HEK293 (cell line): ENCODE results near the gene LMO2.
"Not testable (repeated sequence)": the region's sequence is repeated elsewhere in the genome, so short reads cannot be mapped to it uniquely, and the experiment has no call there.

Experiments used
- CTCF ChIA-PET: fragments of 350-600 bp; formaldehyde crosslinking; extraction: SDS; loops from one replicate; lab custom pipeline; 2021; ENCODE audit warnings: antibody characterized with exemption; lab: Yijun Ruan, JAX
- POLR2A ChIA-PET: fragments of 300-600 bp; formaldehyde crosslinking; extraction: SDS; loops from one replicate; lab custom pipeline; 2020; ENCODE audit warnings: antibody characterized with exemption, inconsistent platforms; lab: Yijun Ruan, JAX
- H3K27ac ChIP-seq: fragments of 200-500 bp; sonication (Bioruptor generic); 2 replicates; pipeline ENCODE4 v1.5.1; 2014; ENCODE audit warnings: low read depth, low read length, control low read depth, inconsistent platforms; ENCODE audit errors: extremely low read depth
- H3K36me3 ChIP-seq, 2 experiments: fragments of 200-500 bp in 1 of 2; sonication (Bioruptor generic) in 1 of 2; 1 replicate in 1 of 2; 2 replicates in 1 of 2; pipeline ENCODE4 v1.5.1; 2014 to 2017; ENCODE audit warnings: inconsistent platforms in 2 of 2, low read length in 2 of 2; ENCODE audit not compliant: control insufficient read depth in 2 of 2, insufficient read depth in 1 of 2
- H3K4me1 ChIP-seq: fragments of 200-500 bp; sonication (Bioruptor generic); 2 replicates; pipeline ENCODE4 v1.5.1; 2014; ENCODE audit warnings: mild to moderate bottlenecking, low read length, inconsistent platforms; ENCODE audit not compliant: control insufficient read depth, insufficient read depth
- H3K4me3 ChIP-seq: 2 replicates; pipeline ENCODE4 v1.5.1; 2011; ENCODE audit warnings: low read depth, mild to moderate bottlenecking, control low read depth, low read length, moderate library complexity
- H3K9me3 ChIP-seq: fragments of 200-500 bp; sonication (Bioruptor generic); 2 replicates; pipeline ENCODE4 v1.5.1; 2014; ENCODE audit warnings: low read depth, low read length, inconsistent platforms; ENCODE audit not compliant: control insufficient read depth, insufficient read depth
- EGR2 ChIP-seq: fragments of 450-650 bp; formaldehyde crosslinking; IDR thresholded peaks from 2 replicates; pipeline ENCODE4 v1.5.1; 2016; ENCODE audit warnings: low read depth, missing biosample characterization, missing genetic modification characterization
- FEZF1 ChIP-seq: fragments of 450-650 bp; formaldehyde crosslinking; IDR thresholded peaks from 2 replicates; pipeline ENCODE4 v1.5.1; 2016; ENCODE audit warnings: missing biosample characterization, missing genetic modification characterization
- HOXC10 ChIP-seq: sonication (generic); formaldehyde crosslinking; IDR thresholded peaks from 2 replicates; pipeline ENCODE4 v1.8.1; 2023; ENCODE audit warnings: mild to moderate bottlenecking, missing genetic modification reagents
- KLF10 ChIP-seq: fragments of 450-650 bp; IDR thresholded peaks from 2 replicates; pipeline ENCODE4 v1.5.1; 2018; ENCODE audit warnings: missing biosample characterization, mild to moderate bottlenecking, missing genetic modification characterization
- SP7 ChIP-seq: fragments of 450-650 bp; formaldehyde crosslinking; IDR thresholded peaks from 2 replicates; pipeline ENCODE4 v1.5.1; 2016; ENCODE audit warnings: missing biosample characterization, missing genetic modification characterization
- ZNF175 ChIP-seq: fragments of 450-650 bp; formaldehyde crosslinking; IDR thresholded peaks from 2 replicates; pipeline ENCODE4 v1.5.1; 2016; ENCODE audit warnings: missing biosample characterization, missing genetic modification characterization
- ZNF202 ChIP-seq: fragments of 450-650 bp; formaldehyde crosslinking; IDR thresholded peaks from 2 replicates; pipeline ENCODE4 v1.5.1; 2016; ENCODE audit warnings: missing biosample characterization, missing genetic modification characterization, borderline replicate concordance
- ZNF239 ChIP-seq: fragments of 450-650 bp; formaldehyde crosslinking; IDR thresholded peaks from 2 replicates; pipeline ENCODE4 v1.5.1; 2016; ENCODE audit warnings: missing biosample characterization, missing genetic modification characterization
- ZNF311 ChIP-seq: fragments of 450-650 bp; formaldehyde crosslinking; IDR thresholded peaks from 2 replicates; pipeline ENCODE4 v1.5.1; 2017; ENCODE audit warnings: missing biosample characterization, missing genetic modification characterization, borderline replicate concordance
- ZNF324 ChIP-seq: fragments of 450-650 bp; formaldehyde crosslinking; IDR thresholded peaks from 2 replicates; pipeline ENCODE4 v1.5.1; 2016; ENCODE audit warnings: missing biosample characterization, missing genetic modification characterization
- ZNF354C ChIP-seq: fragments of 450-650 bp; formaldehyde crosslinking; IDR thresholded peaks from 2 replicates; pipeline ENCODE4 v1.5.1; 2016; ENCODE audit warnings: missing biosample characterization, missing genetic modification characterization, low read depth, borderline replicate concordance
- ZNF394 ChIP-seq: fragments of 450-650 bp; formaldehyde crosslinking; IDR thresholded peaks from 2 replicates; pipeline ENCODE4 v1.5.1; 2016; ENCODE audit warnings: missing biosample characterization, missing genetic modification characterization, mild to moderate bottlenecking, moderate library complexity, borderline replicate concordance
- ZNF423 ChIP-seq: fragments of 450-650 bp; formaldehyde crosslinking; IDR thresholded peaks from 2 replicates; pipeline ENCODE4 v1.5.1; 2016; ENCODE audit warnings: missing biosample characterization, missing genetic modification characterization
- ZNF549 ChIP-seq: fragments of 450-650 bp; IDR thresholded peaks from 2 replicates; pipeline ENCODE4 v1.5.1; 2018; ENCODE audit warnings: missing biosample characterization, missing genetic modification characterization, mild to moderate bottlenecking, inconsistent platforms, moderate library complexity
- ZNF76 ChIP-seq: fragments of 450-650 bp; formaldehyde crosslinking; IDR thresholded peaks from 2 replicates; pipeline ENCODE4; 2016; ENCODE audit warnings: low read depth, missing biosample characterization, missing genetic modification characterization, borderline replicate concordance
- ZNF792 ChIP-seq: fragments of 450-650 bp; formaldehyde crosslinking; IDR thresholded peaks from 2 replicates; pipeline ENCODE4 v1.5.1; 2016; ENCODE audit warnings: missing biosample characterization, missing genetic modification characterization
- ZSCAN23 ChIP-seq: fragments of 450-650 bp; formaldehyde crosslinking; IDR thresholded peaks from 2 replicates; pipeline ENCODE4 v1.5.1; 2016; ENCODE audit warnings: missing biosample characterization, missing genetic modification characterization
- TF ChIP-seq, protein P1 (sequence below): fragments of 450-650 bp; formaldehyde crosslinking; IDR thresholded peaks from 2 replicates; pipeline ENCODE4 v1.5.1; 2017; ENCODE audit warnings: missing biosample characterization, missing genetic modification characterization
- TF ChIP-seq, protein P2 (sequence below): fragments of 450-650 bp; formaldehyde crosslinking; IDR thresholded peaks from 2 replicates; pipeline ENCODE4 v1.5.1; 2016; ENCODE audit warnings: missing biosample characterization, missing genetic modification characterization
- TF ChIP-seq, protein P3 (sequence below): fragments of 450-650 bp; formaldehyde crosslinking; IDR thresholded peaks from 2 replicates; pipeline ENCODE4 v1.5.1; 2016; ENCODE audit warnings: missing biosample characterization, missing genetic modification characterization
- TF ChIP-seq, protein P4 (sequence below): fragments of 450-650 bp; formaldehyde crosslinking; IDR thresholded peaks from 2 replicates; pipeline ENCODE4 v1.5.1; 2016; ENCODE audit warnings: missing biosample characterization, missing genetic modification characterization
- TF ChIP-seq, protein P5 (sequence below): sonication (generic); formaldehyde crosslinking; IDR thresholded peaks from 2 replicates; pipeline ENCODE4 v1.8.1; 2022; ENCODE audit warnings: mild to moderate bottlenecking, moderate library complexity, missing genetic modification reagents

Gene LMO2

DNA sequence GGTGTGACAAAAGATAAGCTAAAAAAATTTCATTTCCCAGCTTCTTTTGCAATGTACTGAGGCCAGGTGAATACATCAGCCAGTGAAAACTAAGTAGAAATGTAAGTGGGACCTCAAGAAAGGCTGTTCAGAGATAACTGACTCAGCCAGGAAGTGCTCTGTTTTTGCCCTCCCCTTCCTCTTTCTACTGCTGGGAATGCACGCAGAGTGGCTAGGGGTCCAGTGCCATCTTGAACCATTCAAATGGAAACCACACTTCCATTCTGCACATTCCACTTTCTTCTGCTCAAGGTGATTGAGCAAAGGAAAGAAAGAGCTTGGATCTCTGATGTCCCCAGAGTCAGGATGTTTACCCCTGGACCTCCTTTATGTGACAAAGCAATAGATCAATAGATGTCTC lies 27.8 kb upstream of the LMO2 start:
- Histone ChIP-seq H3K36me3 (no peaks in the 10 kb centered on the region), H3K4me3 (no peak overlapping the region), H3K9me3 (no peaks in the 10 kb centered on the region), H3K27ac (no peak overlapping the region), H3K4me1 (no peaks in the 10 kb centered on the region)
- no peak for TF ChIP-seq ZNF76 (tag by site-specific recombination)
- ChIA-PET CTCF (interaction anchor here (0.9 to 1.6 kb wide), 3 partner anchors 69 to 481 kb away, joined by 3 to 6 read pairs (median 3); no protein-coding TSS in a partner anchor), POLR2A (no interaction called here)

DNA sequence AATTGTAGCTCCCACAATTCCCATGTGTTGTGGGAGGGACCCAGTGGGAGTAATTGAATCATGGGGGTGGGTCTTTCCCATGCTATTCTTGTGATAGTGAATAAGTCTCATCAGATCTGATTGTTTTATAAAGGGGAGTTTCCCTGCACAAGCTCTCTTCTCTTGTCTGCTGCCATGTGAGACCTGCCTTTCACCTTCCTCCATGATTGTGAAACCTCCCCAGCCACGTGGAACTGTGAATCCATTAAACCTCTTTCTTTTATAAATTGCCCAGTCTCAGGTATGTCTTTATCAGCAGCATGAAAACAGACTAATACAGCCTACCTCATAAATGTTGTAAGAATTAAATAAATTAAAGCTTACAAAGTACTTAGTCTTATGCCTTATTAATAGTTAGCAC lies 25.5 kb upstream of the LMO2 start:
- POLR2A ChIA-PET = not testable (repeated sequence)

DNA sequence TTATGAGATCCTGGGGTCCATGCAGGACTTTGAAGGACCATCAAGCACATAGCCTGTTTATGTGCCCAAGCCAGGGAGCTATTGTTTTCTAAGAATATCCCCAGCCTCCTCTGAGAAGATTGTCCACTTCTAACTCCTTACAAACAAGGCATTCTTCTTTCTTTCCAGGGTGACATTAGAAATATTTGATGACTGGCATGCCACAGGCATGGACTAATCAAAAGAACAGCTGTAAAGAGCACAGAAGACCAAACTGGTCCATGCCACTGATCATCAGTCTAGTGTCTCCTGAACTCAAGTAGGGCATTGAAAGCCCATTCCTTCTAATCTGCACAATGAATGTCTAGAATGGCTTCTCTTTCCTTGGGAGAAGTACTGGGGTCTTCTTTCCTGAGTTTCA lies 24.9 kb upstream of the LMO2 start:
- CTCF ChIA-PET = interaction anchor here (1.4 kb wide), 1 partner anchor 87 kb away, joined by 6 read pairs; no protein-coding TSS in a partner anchor

More for the DNA sequence above, 25.5 kb upstream of the LMO2 start:
- H3K27ac ChIP-seq, CTCF ChIA-PET, H3K9me3 ChIP-seq, H3K36me3 ChIP-seq, H3K4me1 ChIP-seq, H3K4me3 ChIP-seq: not testable (repeated sequence)

DNA sequence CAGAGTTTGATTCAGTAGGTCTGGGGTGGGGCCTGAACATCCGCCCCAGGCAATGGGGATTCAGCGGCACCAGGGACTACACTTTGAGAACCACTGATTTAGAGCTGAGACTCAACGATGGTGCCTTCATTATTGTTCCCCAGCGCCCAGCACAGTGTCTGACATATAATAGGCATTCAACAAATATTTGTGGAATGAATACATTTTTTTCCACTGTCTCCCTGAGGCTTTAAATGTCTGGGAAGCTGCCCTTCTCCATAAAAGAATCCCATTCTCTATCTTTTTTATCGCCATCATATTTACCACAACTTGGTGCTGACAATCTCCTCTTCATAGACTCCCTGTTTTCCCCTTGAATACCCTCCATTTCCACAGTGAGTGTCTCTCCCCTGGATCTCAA lies 23.6 kb upstream of the LMO2 start:
- no peaks in the 10 kb centered on the region for H3K4me1 ChIP-seq
- CTCF ChIA-PET = interaction anchor here (0.6 to 1.4 kb wide), 3 partner anchors 55 to 526 kb away, joined by 3 to 6 read pairs (median 4); no protein-coding TSS in a partner anchor
- TF ChIP-seq ZNF423 (tag by site-specific recombination) (no peak), ZNF549 (tag by site-specific recombination) (no peak), ZNF311 (tag by site-specific recombination) (no peak), ZNF175 (tag by site-specific recombination) (no peak), ZNF394 (no peak), ZSCAN23 (no peak), ZNF354C (no peak), FEZF1 (no peak), HOXC10 (CRISPR knock-in tag) (no peak), EGR2 (tag by site-specific recombination) (no peak), ZNF239 (tag by site-specific recombination) (no peak), ZNF202 (tag by site-specific recombination) (no peak)
- TF ChIP-seq, protein P1, sequence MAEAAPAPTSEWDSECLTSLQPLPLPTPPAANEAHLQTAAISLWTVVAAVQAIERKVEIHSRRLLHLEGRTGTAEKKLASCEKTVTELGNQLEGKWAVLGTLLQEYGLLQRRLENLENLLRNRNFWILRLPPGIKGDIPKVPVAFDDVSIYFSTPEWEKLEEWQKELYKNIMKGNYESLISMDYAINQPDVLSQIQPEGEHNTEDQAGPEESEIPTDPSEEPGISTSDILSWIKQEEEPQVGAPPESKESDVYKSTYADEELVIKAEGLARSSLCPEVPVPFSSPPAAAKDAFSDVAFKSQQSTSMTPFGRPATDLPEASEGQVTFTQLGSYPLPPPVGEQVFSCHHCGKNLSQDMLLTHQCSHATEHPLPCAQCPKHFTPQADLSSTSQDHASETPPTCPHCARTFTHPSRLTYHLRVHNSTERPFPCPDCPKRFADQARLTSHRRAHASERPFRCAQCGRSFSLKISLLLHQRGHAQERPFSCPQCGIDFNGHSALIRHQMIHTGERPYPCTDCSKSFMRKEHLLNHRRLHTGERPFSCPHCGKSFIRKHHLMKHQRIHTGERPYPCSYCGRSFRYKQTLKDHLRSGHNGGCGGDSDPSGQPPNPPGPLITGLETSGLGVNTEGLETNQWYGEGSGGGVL = no peak
- TF ChIP-seq, protein P2, sequence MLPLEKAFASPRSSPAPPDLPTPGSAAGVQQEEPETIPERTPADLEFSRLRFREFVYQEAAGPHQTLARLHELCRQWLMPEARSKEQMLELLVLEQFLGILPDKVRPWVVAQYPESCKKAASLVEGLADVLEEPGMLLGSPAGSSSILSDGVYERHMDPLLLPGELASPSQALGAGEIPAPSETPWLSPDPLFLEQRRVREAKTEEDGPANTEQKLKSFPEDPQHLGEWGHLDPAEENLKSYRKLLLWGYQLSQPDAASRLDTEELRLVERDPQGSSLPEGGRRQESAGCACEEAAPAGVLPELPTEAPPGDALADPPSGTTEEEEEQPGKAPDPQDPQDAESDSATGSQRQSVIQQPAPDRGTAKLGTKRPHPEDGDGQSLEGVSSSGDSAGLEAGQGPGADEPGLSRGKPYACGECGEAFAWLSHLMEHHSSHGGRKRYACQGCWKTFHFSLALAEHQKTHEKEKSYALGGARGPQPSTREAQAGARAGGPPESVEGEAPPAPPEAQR (tag by site-specific recombination) = no peak
- TF ChIP-seq, protein P3, sequence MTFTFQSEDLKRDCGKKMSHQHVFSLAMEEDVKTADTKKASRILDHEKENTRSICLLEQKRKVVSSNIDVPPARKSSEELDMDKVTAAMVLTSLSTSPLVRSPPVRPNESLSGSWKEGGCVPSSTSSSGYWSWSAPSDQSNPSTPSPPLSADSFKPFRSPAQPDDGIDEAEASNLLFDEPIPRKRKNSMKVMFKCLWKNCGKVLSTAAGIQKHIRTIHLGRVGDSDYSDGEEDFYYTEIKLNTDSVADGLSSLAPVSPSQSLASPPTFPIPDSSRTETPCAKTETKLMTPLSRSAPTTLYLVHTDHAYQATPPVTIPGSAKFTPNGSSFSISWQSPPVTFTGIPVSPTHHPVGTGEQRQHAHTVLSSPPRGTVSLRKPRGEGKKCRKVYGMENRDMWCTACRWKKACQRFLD (tag by site-specific recombination) = no peak

More for the DNA sequence above, 24.9 kb upstream of the LMO2 start:
- H3K9me3 ChIP-seq = no peaks in the 10 kb centered on the region
- POLR2A ChIA-PET = no interaction called here
- no peak overlapping the region for H3K4me3 ChIP-seq
- H3K4me1 ChIP-seq = no peaks in the 10 kb centered on the region
- H3K36me3 ChIP-seq = no peaks in the 10 kb centered on the region
- TF ChIP-seq, protein P4, sequence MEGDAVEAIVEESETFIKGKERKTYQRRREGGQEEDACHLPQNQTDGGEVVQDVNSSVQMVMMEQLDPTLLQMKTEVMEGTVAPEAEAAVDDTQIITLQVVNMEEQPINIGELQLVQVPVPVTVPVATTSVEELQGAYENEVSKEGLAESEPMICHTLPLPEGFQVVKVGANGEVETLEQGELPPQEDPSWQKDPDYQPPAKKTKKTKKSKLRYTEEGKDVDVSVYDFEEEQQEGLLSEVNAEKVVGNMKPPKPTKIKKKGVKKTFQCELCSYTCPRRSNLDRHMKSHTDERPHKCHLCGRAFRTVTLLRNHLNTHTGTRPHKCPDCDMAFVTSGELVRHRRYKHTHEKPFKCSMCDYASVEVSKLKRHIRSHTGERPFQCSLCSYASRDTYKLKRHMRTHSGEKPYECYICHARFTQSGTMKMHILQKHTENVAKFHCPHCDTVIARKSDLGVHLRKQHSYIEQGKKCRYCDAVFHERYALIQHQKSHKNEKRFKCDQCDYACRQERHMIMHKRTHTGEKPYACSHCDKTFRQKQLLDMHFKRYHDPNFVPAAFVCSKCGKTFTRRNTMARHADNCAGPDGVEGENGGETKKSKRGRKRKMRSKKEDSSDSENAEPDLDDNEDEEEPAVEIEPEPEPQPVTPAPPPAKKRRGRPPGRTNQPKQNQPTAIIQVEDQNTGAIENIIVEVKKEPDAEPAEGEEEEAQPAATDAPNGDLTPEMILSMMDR = no peak
- TF ChIP-seq SP7 (tag by site-specific recombination) = no peak
- TF ChIP-seq ZNF324 (tag by site-specific recombination) = no peak
- no peak for TF ChIP-seq KLF10 (tag by site-specific recombination)
- TF ChIP-seq, protein P5, sequence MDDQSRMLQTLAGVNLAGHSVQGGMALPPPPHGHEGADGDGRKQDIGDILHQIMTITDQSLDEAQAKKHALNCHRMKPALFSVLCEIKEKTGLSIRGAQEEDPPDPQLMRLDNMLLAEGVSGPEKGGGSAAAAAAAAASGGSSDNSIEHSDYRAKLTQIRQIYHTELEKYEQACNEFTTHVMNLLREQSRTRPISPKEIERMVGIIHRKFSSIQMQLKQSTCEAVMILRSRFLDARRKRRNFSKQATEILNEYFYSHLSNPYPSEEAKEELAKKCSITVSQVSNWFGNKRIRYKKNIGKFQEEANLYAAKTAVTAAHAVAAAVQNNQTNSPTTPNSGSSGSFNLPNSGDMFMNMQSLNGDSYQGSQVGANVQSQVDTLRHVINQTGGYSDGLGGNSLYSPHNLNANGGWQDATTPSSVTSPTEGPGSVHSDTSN (CRISPR knock-in tag) = no peak
- no peak for TF ChIP-seq ZNF792
- TF ChIP-seq, all 188 proteins: peak for 0
- no peak overlapping the region for H3K27ac ChIP-seq

More for the DNA sequence above, 23.6 kb upstream of the LMO2 start:
- no peak overlapping the region for H3K4me3 ChIP-seq
- POLR2A ChIA-PET = no interaction called here
- H3K27ac ChIP-seq = no peak overlapping the region
- H3K9me3 ChIP-seq = no peaks in the 10 kb centered on the region
- H3K36me3 ChIP-seq = no peaks in the 10 kb centered on the region
